ENCODE results near the gene MET. TPM values are rescaled to one million over a fixed set of nuclear protein-coding genes. Genes with fewer than 3 reads are reported as not detected.

The MET gene
- total RNA-seq, 1 donor from 2014 or later = 55.4 TPM

DNA sequence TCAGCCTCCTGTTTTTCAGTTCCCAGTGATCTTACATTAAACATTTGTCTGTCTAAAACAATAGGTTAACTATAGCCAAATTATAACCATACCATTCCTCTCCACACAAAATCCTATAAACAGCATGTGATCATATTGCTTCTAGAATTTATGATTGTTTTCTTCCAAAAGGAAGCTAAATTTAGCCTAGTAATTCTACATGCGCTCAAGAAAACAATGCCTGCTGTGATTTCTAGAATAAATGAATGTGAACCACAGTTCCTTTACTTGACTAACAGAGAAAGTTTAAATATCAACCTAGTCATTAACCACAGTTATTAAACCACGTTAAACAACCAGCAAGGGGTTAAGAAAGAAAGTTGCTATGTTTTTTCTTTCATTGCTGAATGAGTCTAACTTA, 26.4 kb downstream of the MET start:
- TF ChIP-seq, protein P1, sequence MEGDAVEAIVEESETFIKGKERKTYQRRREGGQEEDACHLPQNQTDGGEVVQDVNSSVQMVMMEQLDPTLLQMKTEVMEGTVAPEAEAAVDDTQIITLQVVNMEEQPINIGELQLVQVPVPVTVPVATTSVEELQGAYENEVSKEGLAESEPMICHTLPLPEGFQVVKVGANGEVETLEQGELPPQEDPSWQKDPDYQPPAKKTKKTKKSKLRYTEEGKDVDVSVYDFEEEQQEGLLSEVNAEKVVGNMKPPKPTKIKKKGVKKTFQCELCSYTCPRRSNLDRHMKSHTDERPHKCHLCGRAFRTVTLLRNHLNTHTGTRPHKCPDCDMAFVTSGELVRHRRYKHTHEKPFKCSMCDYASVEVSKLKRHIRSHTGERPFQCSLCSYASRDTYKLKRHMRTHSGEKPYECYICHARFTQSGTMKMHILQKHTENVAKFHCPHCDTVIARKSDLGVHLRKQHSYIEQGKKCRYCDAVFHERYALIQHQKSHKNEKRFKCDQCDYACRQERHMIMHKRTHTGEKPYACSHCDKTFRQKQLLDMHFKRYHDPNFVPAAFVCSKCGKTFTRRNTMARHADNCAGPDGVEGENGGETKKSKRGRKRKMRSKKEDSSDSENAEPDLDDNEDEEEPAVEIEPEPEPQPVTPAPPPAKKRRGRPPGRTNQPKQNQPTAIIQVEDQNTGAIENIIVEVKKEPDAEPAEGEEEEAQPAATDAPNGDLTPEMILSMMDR (IDR thresholded peaks at IDR 0.05) = no peak
- no peaks in the 10 kb centered on the region for H3K27me3 Mint-ChIP-seq (ENCODE audit: unreplicated experiment)
- no peak overlapping the region for H3K4me3 Mint-ChIP-seq (ENCODE audit: unreplicated experiment)
- DNase-seq (ENCODE audit: extremely low spot score, unreplicated experiment) = no peak
- peaks cover 7% of the 10 kb centered on the region for H3K9me3 Mint-ChIP-seq (ENCODE audit: unreplicated experiment)
- H3K4me1 Mint-ChIP-seq (ENCODE audit: unreplicated experiment) = peaks cover 30% of the 10 kb centered on the region
- H3K27ac Mint-ChIP-seq (ENCODE audit: unreplicated experiment) = peak overlapping the region; percentile 53
- H3K36me3 Mint-ChIP-seq (ENCODE audit: unreplicated experiment) = peaks cover 70% of the 10 kb centered on the region

- peaks cover 7% of the 10 kb centered on the region for H3K9me3 Mint-ChIP-seq (ENCODE audit: unreplicated experiment)
- TF ChIP-seq, protein P1 (IDR thresholded peaks at IDR 0.05) = no peak
- H3K4me3 Mint-ChIP-seq (ENCODE audit: unreplicated experiment) = no peak overlapping the region
- H3K36me3 Mint-ChIP-seq (ENCODE audit: unreplicated experiment) = peaks cover 69% of the 10 kb centered on the region
- DNase-seq (ENCODE audit: extremely low spot score, unreplicated experiment) = no peak
- H3K27ac Mint-ChIP-seq (ENCODE audit: unreplicated experiment) = peak overlapping the region; percentile 53
- H3K4me1 Mint-ChIP-seq (ENCODE audit: unreplicated experiment) = peaks cover 27% of the 10 kb centered on the region
- H3K27me3 Mint-ChIP-seq (ENCODE audit: unreplicated experiment) = no peaks in the 10 kb centered on the region
Observed at GRCh38 chr7:116698930-116699721, 27.1 kb downstream of the MET start.

DNA sequence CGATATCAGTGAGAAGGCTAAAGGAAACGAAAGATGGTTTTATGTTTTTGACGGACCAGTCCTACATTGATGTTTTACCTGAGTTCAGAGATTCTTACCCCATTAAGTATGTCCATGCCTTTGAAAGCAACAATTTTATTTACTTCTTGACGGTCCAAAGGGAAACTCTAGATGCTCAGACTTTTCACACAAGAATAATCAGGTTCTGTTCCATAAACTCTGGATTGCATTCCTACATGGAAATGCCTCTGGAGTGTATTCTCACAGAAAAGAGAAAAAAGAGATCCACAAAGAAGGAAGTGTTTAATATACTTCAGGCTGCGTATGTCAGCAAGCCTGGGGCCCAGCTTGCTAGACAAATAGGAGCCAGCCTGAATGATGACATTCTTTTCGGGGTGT, 27.7 kb downstream of the MET start:
- Mint-ChIP-seq H3K36me3 (ENCODE audit: unreplicated experiment) (peaks cover 69% of the 10 kb centered on the region), H3K27ac (ENCODE audit: unreplicated experiment) (no peak overlapping the region), H3K27me3 (ENCODE audit: unreplicated experiment) (no peaks in the 10 kb centered on the region), H3K4me1 (ENCODE audit: unreplicated experiment) (peaks cover 33% of the 10 kb centered on the region), H3K9me3 (ENCODE audit: unreplicated experiment) (peaks cover 7% of the 10 kb centered on the region), H3K4me3 (ENCODE audit: unreplicated experiment) (no peak overlapping the region)
- no peak for DNase-seq (ENCODE audit: extremely low spot score, unreplicated experiment)
- TF ChIP-seq, protein P1 (IDR thresholded peaks at IDR 0.05) = no peak

DNA sequence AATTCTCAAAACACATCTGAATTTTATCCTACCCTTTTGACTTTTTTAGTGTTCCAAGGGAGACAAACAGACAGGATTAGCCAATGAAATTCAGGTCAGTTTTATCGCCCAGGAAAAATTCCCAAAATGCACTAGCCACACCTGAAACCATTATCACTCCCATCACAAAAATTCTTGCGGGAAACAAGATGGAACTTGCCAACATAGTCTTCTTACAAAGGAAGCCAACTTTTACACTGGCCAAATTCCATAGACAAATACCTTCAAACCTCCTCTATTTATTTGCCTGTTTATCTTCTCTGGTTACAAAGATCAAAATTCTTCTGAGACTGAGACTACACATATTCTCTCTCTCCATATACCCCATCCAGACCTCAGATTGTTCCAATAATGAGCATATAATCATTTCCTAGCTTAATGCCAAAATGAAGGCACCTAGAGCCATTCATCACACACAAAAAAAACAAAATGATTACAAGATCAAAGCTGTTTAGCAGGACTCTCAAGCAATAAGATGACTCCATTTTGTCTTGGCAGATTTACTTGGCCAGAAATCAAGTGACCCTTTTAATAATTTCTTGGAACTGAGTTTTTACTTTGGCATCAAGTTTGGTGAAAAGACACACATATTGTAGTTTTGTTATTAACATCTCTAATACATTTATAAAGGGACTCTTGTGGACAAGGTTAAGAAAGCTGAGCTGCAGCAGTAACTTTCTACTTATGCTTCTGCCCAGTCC, 30.2 kb downstream of the MET start:
- no peak for DNase-seq (ENCODE audit: extremely low spot score, unreplicated experiment)
- peaks cover 4% of the 10 kb centered on the region for H3K9me3 Mint-ChIP-seq (ENCODE audit: unreplicated experiment)
- no peak overlapping the region for H3K27ac Mint-ChIP-seq (ENCODE audit: unreplicated experiment)
- no peak overlapping the region for H3K4me3 Mint-ChIP-seq (ENCODE audit: unreplicated experiment)
- no peaks in the 10 kb centered on the region for H3K27me3 Mint-ChIP-seq (ENCODE audit: unreplicated experiment)
- peaks cover 57% of the 10 kb centered on the region for H3K4me1 Mint-ChIP-seq (ENCODE audit: unreplicated experiment)
- peaks cover 47% of the 10 kb centered on the region for H3K36me3 Mint-ChIP-seq (ENCODE audit: unreplicated experiment)
- TF ChIP-seq, protein P1 (IDR thresholded peaks at IDR 0.05) = no peak

- TF ChIP-seq, protein P1 (IDR thresholded peaks at IDR 0.05) = no peak
- no peaks in the 10 kb centered on the region for H3K27me3 Mint-ChIP-seq (ENCODE audit: unreplicated experiment)
- peaks cover 69% of the 10 kb centered on the region for H3K4me1 Mint-ChIP-seq (ENCODE audit: unreplicated experiment)
- H3K9me3 Mint-ChIP-seq (ENCODE audit: unreplicated experiment) = no peaks in the 10 kb centered on the region
- no peak overlapping the region for H3K4me3 Mint-ChIP-seq (ENCODE audit: unreplicated experiment)
- peak overlapping the region; percentile 23 for H3K27ac Mint-ChIP-seq (ENCODE audit: unreplicated experiment)
- peaks cover 31% of the 10 kb centered on the region for H3K36me3 Mint-ChIP-seq (ENCODE audit: unreplicated experiment)
- no peak for DNase-seq (ENCODE audit: extremely low spot score, unreplicated experiment)
Observed at GRCh38 chr7:116704650-116705228, 32.7 kb downstream of the MET start.

All from osteocyte (in vitro differentiated cells).